Transverse colon (tissue), 3 donors: ENCODE results near the gene MSI2.
"Not testable (repeated sequence)": the region's sequence is repeated elsewhere in the genome, so short reads cannot be mapped to it uniquely, and the experiment has no call there.

Source experiments
- CTCF ChIP-seq, 5 experiments: fragments of 200-600 bp in 3 of 5; fragments of 450-650 bp in 2 of 5; sonication (generic) in 3 of 5; IDR thresholded peaks; 1 replicate in 2 of 5; 2 replicates in 3 of 5; pipeline ENCODE4 v1.5.1; 2016 to 2017; ENCODE audit warnings: antibody characterized with exemption in 5 of 5, inconsistent platforms in 3 of 5, mild to moderate bottlenecking in 2 of 5, moderate library complexity in 1 of 5
- POLR2A ChIP-seq: fragments of 450-650 bp; IDR thresholded peaks from one replicate; pipeline ENCODE4 v1.6.1; 2016; ENCODE audit warnings: antibody characterized with exemption, mild to moderate bottlenecking, moderate library complexity

GRCh38 chr17:57222422-57222821 is 33.9 kb upstream of the MSI2 start:
- TF ChIP-seq POLR2A; CTCF (IDR thresholded peaks at IDR 0.05): not testable (repeated sequence)
